HG03565 (cell line): ENCODE data around the gene COMMD4.
"Not testable (repeated sequence)": the region's sequence is repeated elsewhere in the genome, so short reads cannot be mapped to it uniquely, and the experiment has no call there.

Source experiments
- ATAC-seq: cut with Tn5 transposase; IDR thresholded peaks from one replicate; pipeline ENCODE4 v1.9.1; 2021; ENCODE audit warnings: mild to moderate bottlenecking, moderate library complexity; ENCODE audit not compliant: unreplicated experiment

Gene COMMD4

DNA sequence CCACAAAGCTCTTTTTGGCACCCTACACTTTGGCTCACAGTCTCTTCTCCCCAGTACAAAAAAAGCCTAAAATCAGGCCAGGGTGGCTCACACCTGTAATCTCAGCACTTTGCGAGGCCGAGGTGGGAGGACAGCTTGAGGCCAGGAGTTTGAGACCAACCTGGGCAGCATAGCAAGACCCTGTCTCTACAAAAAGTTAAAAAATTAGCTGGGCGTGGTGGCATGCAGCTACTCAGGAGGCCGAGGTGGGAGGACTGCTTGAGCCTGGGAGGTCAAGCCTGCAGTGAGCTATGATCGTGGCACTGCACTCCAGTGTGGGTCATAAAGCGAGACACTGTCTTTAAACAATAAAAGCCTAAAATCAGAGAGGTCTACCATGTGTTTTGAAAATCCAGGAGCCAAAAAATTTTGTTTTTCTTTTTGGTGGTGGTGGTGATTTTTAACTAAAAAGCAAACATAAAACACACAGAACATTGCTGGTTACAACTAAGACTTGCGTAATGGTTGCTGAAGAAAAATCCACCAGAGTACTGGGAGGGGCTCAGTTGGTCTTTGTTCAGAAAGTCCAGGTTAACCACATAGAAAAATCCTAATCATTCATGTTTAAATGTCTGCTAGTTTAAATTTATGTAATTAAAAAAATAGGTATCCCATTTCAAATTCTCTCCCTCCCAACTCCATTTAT is 34.2 kb downstream of the COMMD4 start:
- ATAC-seq, result no peak

DNA sequence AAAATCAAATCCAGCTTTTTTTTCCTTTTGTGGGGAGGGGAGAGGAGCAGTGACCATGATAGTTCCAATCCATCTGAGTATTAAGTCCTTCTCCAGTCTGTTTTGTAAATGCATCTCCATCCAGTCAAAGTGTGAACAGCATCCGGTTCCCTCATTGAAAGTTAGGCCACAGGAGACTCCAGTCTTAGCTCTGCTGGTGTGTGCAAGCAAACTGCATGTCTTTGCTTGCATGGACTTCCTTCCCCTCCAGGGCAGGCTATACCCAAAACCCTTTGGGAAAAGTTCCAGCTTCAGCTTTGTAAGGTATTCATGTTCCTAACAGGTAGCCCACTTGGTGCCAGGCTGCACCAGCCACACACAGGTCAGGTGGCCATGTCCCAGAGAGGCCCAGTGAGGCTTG is 35.6 kb downstream of the COMMD4 start:
- ATAC-seq, result no peak

GRCh38 chr15:75371901-75372688 is 36.2 kb downstream of the COMMD4 start:
- ATAC-seq, result no peak

- no peak for ATAC-seq
These were observed 44.9 kb downstream of the COMMD4 start for GRCh38 chr15:75380773-75381172.

DNA sequence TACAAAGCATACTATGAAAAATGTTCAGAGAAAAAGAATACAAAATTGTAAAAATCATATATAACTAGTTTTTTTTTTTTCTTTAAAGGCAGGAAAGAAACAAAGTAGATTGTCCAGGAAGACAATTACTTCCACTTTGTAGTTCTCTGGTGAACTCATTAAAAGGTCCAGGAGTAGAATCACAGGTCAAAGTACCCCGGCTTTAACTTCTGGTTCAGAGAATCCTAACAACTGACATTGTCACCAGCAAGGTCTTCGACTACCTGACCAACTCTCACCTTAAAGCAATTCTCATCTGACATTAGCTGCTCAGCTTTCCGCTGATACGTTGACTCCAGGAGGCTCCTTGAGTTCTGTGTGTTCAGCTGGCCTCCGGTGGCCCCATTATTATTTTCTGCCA is 48.1 kb downstream of the COMMD4 start:
- ATAC-seq, result not testable (repeated sequence)
